Fibroblast of gingiva (primary cell): Measurements from ENCODE around the gene GALK2.
A peak's percentile ranks its signal among the peaks of the same experiment; 100 is the strongest.
"Not testable (repeated sequence)": the region's sequence is repeated elsewhere in the genome, so short reads cannot be mapped to it uniquely, and the experiment has no call there.

ENCODE experiments used
- DNase-seq: peaks from one replicate; pipeline ENCODE4 v3.0.0-alpha.2; 2011; ENCODE audit warnings: low read depth

The GALK2 gene

DNA sequence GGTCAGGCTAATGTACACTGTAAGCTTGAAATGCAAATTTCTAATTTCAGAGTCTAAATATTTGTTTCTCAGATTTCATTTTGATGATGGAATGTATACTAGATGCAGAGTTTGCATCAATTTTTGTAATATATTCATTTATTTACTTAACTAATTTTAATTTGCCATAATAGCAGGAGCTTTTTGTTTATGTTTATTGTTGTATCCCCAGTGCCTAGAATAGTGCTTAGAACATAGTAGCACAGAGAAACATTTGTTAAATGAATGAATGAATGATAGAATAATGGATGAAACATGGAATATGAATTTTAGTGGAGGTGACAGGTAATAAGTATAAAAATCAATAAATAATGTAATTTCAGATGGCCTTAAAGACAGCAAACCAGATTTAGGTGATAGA lies 5.2 kb upstream of the GALK2 start:
- no peak for DNase-seq

DNA sequence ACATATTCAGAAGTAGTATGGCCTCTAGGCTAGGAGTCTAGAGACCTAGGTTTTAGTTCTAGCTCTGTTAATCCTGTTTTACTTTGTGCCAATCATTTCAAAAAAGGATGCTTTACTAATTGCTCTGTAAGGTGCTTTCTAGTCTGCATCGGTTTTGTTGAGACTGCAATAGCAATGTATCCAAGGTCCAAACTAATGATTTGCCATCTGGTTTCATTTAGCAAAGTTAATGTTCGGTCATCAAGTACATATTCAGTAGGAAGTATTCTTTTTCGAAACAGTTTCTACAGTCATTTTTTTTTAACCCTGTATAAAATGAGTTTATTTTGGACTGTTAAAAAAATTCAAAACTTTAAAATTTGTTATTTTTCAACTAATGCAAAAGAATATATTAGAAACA lies 2.0 kb upstream of the GALK2 start:
- peak; percentile 52 for DNase-seq

GRCh38 chr15:49171790-49172189 lies 1.7 kb downstream of the GALK2 start:
- no peak for DNase-seq

GRCh38 chr15:49174902-49175301 lies 4.9 kb downstream of the GALK2 start:
- no peak for DNase-seq

DNA sequence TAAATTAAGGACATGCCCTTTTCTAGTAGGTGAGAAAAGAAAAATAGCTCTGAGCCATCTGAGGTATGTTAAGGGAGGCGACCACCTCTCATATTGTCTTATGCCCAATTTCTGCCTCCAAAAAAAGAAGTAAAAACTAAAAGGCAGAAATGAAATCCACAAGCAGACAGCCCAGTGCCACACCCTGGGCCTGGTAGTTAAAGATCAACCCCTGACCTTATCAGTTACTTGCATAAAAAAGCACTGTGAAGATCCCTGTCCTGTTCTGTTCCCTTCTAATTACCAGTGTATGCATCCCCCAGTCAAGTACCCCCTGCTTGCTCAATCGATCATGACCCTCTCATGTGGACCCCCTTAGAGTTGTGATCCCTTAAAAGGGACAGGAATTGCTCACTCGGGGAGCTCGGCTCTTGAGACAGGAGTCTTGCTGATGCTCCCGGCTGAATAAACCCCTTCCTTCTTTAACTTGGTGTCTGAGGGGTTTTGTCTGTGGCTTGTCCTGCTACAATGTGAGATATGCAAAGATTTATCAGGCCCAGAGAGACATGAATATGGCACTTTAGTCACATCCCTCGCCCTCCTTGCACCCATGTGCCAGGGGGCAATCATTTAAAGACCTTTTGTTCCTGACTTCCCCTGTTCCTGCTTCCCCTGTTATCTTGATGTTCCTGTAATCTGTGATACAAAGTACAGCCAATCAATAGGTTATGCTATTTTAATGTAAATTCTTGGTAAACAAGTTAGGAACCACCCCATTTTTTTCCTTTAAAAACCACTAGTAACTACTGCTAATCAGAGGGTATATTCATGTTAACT lies 5.7 kb downstream of the GALK2 start:
- not testable (repeated sequence) for DNase-seq

DNA sequence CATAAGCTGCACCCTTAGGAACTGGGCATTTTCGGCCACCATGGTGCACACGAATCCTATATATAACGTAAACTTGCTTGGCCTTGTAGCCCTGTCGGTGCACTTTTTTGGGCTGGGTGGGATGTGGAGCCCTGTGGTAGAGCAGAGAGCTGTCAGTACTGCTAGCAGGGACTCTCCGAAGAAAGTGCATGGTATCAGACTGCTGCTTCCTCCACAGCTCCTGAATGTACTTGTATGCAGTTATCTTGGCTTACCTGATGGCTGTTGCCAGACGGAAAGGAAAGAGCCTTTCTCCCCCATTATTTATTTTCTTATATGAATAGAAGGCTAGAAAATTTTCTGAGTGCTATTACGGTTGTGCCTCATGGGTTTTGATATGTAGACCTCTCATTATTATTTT lies 8.4 kb downstream of the GALK2 start:
- no peak for DNase-seq

GRCh38 chr15:49179433-49180190 lies 9.6 kb downstream of the GALK2 start:
- no peak for DNase-seq

DNA sequence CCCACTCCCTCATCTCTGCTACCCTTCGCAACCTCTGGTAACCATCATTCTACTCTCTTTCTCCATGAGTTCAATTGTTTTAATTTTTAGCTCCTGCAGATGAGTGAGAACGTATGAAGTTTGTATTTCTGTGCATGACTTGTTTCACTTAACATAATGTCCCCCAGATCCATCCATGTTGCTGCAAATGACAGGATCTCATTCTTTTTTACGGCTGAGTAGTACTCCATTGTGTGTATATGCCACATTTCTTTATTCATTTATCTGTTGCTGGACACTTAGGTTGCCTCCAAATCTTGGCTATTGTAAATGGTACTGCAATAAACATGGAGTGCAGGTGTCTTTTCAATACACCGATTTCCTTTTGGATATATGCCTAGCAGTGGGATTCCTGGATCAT lies 12.1 kb downstream of the GALK2 start:
- no peak for DNase-seq

DNA sequence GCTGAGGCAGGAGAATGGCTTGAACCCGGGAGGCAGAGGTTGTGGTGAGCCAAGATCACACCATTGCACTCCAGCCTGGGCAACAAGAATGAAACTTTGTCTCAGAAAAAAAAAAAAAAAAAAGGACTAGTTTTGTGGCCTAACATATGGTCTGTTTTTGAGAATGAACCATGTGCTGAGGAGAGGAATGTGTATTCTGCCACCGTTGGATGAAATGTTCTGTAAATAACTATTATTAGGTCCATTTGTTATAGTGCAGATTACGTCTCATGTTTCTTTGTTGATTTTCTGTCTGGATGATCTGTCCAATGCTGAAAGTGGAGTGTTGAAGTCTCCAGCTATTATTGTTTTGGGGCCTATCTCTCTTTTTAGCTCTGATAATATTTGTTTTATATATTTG lies 13.7 kb downstream of the GALK2 start:
- peak; percentile 78 for DNase-seq

DNA sequence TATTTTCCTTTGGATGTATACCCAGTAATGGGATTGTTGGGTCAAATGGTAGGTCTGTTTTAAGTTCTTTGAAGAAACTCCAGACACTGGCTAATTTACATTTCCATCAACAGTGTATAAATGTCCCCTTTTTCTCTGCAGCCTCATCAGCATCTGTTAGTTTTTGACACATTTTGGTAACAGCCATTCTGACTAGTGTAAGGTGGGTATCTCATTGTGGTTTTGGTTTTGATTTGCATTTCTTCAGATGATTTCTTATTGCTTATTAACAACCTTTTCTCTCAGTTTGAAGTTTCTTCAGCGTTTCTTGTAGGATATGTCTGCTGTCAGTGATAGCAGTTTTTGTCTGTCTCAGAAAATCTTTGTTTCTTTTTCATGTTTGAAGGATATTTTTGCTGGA lies 15.4 kb downstream of the GALK2 start:
- DNase-seq, result no peak

DNA sequence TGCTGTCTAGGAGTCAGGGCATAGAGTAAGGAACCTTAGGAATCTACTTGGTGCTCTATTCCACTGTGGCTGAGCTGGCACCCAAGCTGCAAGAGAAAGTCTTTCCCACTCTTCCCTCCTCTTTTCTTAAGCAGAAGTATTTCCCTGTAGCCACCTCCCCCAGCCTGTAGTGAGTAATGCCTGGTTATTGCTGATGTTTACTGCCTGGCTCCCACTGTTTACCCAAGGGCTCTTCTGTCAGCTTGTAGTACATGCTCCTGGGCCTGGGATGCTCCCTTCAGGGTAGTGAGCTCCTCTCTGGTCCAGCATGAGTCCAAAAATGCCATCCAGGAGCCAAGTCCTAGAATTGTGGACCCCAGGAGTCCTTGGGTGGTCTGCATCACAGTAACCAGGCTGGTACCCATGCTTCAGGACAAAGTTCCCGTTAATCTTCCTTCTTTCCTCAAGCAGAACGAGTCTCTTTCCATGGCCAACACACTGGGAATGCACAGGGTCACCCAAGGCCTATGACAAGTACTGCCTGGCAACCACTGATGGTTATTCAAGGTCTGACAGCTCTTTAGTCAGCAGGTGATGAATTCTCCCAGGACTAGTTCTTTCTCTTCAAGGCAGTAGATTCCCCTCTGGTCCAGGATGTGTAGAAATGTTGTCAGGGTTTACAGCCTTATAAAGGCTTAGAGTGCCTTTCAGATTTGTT lies 17.6 kb downstream of the GALK2 start:
- DNase-seq, result no peak

GRCh38 chr15:49188933-49189332 lies 18.9 kb downstream of the GALK2 start:
- no peak for DNase-seq

DNA sequence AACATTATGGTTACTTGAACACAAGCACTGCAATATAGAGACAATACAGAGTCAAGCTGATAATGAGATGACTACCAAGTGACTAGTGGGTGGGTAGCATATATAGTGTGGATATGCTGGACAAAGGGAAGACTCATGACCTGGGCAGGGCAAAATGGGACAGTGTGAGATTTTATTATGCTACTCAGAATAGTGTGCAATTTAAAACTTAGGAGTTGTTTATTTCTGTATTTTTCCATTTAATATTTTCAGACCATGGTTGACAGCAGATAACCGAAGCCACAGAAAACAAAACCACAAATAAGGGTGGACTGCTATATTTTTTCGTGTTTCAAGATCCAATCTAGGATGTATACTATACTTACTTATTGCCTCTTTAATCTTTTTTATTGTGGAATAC lies 19.6 kb downstream of the GALK2 start:
- DNase-seq, result no peak

- no peak for DNase-seq
These were observed 20.5 kb downstream of the GALK2 start for GRCh38 chr15:49190586-49190985.

GRCh38 chr15:49191892-49192291 lies 21.8 kb downstream of the GALK2 start:
- no peak for DNase-seq

- DNase-seq, result no peak
These were observed 26.8 kb downstream of the GALK2 start for GRCh38 chr15:49196856-49197255.

GRCh38 chr15:49199666-49200065 lies 29.6 kb downstream of the GALK2 start:
- DNase-seq, result peak; percentile 41

DNA sequence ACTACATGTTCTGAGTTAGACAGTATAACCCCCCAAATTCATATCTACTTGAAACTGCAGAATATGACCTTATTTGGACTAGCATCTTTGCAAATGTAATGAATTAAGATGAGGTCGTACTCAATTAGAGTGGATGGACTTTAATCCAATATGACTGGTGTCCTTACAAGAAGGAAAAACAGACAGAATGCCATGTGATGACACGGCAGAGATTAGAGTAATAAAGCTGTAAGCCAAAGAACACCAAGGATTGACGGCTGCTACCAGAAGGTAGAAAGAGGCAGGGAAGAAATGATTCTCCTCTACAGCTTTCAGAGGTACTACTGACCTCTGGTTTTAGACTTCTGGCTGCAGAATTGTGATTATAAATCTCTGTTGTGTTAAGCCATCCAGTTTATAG lies 30.3 kb downstream of the GALK2 start:
- DNase-seq, result no peak

GRCh38 chr15:49208102-49208501 lies 38.1 kb downstream of the GALK2 start:
- not testable (repeated sequence) for DNase-seq

- DNase-seq, result no peak
These were observed 42.9 kb downstream of the GALK2 start for GRCh38 chr15:49212897-49213296.

DNA sequence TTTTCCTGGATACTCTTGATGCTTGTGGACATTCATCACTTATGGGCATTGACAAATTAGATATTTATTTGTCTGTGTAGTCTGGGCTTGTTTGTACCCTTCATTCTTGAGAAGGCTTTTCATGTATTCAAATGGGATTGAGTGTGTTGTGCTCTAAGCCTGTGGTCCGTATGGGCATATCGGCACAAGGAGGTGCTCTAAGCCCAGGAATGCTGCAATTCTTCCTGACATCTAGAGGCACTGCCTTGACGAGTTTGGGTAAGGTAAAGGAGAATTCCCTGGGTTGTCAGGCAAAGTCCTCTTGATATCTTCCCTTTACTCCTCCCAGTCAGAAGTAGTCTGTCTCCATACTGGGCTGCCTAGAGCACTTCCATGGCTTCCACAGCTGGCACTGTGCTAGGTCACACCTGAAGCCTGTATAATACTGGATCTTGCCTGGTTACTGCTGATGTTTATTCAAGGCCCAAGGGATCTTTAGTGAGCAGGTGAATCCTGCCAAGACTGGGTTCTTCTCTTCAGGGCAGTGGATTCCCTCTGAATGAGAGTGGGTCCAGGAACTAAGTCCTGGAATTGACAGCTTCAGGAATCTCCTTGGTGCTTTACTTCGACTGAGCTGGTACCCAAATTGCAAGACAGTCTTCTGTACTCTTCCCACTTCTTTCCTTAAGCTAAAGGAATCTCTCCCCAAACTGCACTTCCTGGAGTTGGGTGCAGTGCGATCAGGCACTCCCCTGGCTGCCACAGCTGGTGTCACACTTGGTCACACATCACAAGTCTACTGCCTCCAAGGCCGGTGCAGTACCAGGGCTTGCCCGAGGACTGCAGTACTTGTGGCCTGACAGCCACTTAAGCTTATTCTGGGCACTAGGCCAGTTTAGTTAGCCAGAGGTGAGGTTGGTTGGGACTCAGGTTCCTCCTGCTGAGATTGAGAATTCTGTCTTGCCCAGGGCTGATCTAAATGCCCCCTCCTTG lies 46.0 kb downstream of the GALK2 start:
- DNase-seq, result no peak
